NCI-H526 treated with DMSO at 0.1 percent for 48 hours (cell line): Measurements from ENCODE around the gene MLPH.

Source experiments
- DNase-seq: peaks from one replicate; lab custom pipeline; 2025; lab: John Stamatoyannopoulos, UW

The MLPH gene

GRCh38 chr2:237603718-237604362 lies 116.8 kb downstream of the MLPH start:
- DNase-seq = no peak

GRCh38 chr2:237604391-237604790 lies 117.3 kb downstream of the MLPH start:
- no peak for DNase-seq
